HG03571 (cell line): ENCODE results near the gene AQP6.
A peak's percentile ranks its signal among the peaks of the same experiment; 100 is the strongest.

Experiments
- ATAC-seq: cut with Tn5 transposase; IDR thresholded peaks from one replicate; pipeline ENCODE4 v1.9.1; 2021; ENCODE audit not compliant: unreplicated experiment

AQP6 gene

GRCh38 chr12:49942921-49943624 lies 29.7 kb upstream of the AQP6 start:
- ATAC-seq: no peak

DNA sequence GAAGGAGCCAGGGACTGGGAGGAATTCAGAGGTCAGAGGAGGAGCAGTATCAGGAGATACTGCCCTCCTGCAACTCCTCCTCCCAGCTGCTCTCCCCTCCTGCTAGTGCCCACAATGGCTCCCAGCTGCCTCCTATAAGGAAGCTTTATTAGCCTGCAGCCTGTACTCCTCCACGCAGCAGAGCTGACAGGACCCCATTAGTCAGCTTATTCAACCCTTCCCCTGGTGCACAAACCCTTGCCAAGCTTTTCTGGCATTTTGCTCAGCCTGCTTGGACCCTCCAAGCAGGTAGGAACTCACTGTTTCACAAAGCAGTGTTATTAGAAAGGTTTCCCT lies 29.2 kb upstream of the AQP6 start:
- no peak for ATAC-seq

DNA sequence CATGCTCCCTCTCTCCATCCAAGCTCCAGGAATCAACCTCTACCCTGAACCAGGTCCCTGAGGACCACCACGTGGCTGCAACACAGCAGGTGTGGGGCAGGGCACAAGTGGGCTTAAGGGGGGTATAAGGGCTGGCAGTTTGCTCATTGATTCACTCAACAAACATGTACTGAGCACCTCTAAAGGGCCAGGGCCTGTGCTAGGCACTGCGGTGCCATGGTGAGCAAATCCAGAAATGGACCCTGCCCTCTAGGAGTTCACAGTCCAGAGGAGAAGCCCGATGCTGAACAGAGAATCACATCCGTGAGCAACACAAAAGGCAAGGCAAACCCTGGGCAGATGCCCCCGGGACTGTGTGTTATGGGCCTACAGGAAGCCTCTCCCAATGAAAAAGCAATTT lies 28.7 kb upstream of the AQP6 start:
- ATAC-seq: no peak

DNA sequence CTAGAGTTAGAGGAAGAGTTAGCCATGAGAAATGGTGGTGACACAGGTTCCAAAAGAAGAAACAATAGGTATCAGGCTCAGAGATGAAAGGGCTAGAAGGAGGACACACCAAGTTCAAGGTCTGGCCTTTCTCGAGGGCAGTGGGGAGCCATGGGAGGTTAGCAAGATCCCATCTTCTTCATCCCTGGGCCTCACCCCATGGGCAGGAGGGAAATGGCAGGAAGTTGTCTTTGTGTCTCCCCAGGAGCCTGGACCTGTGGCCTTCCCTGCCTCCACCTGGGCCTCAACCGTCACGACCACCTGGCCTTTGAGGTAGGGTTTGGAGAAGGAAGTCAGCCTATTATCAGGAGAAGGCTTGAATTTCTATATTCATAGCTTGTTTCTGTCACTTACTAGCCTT lies 28.0 kb upstream of the AQP6 start:
- no peak for ATAC-seq

DNA sequence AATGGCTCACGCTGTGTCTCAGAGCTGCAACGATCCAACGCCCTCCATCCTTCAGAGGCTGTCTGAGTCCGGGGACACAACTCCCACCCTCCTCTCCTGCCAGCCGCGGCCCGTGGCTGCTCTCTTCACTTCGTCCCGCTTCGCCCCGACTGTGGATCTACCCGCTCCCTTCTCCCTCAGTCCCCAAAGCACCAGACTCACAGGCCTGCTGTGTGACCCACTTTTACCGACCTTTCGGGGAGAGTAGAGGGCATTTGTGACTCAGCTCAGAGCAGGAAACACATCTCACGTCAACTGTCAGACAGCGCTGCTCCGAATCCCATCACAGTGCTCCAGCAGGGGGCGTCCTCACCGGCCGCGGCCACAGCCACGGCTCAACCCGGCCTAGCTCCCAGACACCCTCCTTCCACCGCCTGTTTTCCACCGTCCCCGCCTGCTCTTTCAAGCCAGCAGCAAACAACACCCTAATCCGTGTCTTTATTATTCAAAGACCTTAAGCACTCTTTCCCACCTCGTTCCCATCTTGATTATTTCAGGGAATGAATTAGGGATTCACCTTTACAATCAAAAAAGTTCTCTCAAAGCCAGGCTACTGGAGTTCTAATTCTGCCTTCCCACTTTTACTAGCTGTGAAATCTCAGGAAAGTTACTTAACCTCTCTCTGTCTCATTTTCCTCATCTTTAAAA lies 27.2 kb upstream of the AQP6 start:
- ATAC-seq: peak; percentile 59

DNA sequence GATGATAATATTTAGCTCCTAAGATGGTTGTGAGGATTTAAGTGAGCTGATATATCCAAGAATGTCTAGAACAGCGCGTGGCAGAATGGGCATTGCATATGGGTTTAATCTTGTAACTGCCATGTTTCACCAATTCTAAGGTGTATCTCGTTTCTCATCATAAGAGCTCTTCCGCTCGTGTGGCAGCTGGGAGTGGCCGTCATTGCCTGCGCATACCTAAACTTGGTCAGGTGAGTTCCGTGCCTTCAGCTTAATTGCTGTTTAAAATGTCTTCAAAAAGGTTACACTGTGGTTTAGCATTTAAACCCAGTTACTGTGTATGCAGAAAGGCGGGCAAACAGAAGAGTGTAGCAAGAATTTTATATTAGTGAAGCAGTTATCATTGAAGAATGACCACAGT lies 26.7 kb upstream of the AQP6 start:
- no peak for ATAC-seq

GRCh38 chr12:49946497-49946896 lies 26.2 kb upstream of the AQP6 start:
- no peak for ATAC-seq

- no peak for ATAC-seq
These were observed 25.0 kb upstream of the AQP6 start for GRCh38 chr12:49947593-49948226.

- no peak for ATAC-seq
These were observed 23.6 kb upstream of the AQP6 start for GRCh38 chr12:49948866-49949845.

GRCh38 chr12:49949866-49950265 lies 22.9 kb upstream of the AQP6 start:
- ATAC-seq: no peak

DNA sequence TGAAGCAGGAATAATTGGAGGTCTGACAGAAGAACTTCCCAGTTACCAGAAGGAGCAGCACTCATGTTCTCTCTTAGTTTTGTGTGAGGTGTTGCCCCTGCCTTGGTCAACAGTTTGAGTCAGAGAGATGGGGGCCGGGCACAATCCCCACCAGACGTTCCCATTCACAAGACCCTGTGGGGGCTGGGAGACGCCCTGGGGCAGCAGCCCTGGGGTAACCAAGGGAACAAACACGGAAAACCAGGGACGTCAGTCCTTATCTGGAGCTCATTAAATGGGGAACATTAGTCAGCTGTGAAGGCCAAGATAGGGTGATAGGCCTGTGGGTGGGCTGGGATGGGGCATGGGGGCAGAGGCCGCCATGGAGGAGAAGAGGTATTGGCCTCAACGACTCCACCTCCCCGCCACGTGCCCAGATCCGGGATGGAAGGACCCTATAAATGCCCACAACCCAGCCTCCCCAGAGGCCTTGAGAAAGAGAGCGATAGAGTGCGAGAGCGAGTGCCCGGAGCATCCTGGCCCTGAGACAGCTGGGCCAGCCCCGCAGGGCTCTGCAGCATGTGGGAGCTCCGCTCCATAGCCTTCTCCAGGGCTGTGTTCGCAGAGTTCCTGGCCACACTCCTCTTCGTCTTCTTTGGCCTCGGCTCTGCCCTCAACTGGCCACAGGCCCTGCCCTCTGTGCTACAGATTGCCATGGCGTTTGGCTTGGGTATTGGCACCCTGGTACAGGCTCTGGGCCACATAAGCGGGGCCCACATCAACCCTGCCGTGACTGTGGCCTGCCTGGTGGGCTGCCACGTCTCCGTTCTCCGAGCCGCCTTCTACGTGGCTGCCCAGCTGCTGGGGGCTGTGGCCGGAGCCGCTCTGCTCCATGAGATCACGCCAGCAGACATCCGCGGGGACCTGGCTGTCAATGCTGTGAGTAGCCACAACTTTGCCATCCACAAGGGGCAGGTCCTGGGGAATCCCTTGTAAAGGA lies 22.2 kb upstream of the AQP6 start, which contains the start of gene AQP2:
Gene AQP2 (plus strand): TSS at position 465 of the 979 bp plus-strand sequence. CDS start 94 bp downstream, at position 559.
- ATAC-seq: no peak

DNA sequence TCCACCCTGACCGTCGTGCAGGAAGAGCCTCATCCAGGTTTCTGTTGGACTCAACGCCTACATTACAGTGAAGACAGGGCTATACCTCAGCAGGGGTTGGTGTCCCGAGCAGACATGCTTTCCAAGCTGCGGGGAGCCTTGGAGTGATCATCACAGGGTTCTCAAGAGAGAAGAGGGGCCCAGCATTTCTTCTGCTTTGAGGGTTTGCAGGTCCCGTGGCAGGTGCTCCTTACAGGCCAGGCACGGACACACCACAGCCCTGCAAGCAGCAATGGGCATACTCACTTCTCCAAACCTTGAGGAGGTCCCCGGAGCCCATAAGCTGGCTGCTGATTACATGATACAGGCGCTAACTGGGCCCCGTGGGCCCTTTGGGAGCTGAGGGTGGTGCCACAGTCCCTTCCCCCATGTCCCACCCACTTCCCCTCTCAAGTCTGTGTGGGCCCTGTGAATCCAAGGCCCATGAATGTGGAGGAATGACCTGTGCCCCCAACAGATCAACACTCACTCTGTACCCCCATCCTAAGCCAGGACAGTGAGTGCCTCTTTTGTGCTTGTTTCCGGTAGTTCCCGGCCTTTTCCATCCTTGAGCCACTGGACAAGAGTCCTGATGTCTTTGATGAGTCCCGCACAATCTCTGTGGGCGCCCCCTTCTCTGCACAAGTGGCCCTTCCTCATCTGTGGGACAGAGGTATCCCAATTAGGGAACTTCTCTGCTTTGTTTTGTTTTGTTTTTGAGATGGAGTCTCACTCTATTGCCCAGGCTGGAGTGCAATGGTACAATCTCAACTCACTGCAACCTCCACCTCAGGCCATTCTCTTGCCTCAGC lies 21.1 kb upstream of the AQP6 start:
- no peak for ATAC-seq

DNA sequence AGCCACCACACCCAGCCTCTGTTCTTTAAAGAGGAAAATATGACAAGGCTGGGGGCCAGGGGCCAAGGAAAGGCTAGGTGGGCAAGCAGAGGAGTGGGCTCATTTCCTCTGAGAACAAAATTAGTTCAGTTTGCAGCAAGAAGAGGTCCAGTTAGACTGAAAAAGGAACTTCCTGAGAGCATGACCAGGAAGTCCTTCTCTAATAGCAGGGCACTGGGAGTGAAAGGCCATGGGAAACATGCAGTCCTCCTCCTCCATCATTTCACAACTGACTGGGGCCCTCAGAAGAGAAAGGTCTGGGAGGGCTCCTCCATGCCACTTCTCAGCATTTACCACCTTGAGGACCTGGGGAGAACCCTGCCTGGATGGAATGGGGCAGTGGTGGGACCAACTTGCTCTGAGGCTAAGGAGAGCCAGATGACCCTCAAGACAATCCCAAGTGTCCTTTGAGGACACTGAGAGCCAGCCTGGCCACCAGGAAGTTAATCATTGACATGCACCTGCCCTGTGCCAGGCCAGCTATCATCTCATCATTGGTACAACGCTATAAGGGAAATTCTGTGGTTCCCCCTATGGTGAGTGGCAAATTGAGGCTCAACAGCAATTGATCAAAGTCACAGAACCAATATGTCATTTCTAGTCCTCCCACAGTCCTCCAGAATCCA lies 20.2 kb upstream of the AQP6 start:
- no peak for ATAC-seq

DNA sequence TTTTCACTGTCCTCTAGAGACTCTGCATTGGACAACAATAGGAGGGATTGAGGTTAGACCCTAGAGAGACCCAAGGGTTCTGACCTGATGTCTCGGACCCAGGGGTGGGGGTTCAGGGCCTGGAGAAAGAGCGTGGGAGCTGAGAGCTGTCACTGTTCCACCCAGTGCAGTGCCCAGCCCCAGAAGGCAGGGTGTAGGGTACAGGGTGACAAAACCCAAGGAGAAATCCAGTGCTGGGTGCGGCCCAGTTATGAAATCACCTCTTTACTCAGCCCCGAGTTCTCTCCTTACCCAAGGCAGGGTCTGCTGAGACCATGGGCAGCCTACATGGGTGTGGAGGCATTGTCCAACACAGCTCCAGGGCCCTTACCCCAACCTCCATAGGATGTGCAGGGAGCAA lies 19.6 kb upstream of the AQP6 start:
- ATAC-seq: no peak

GRCh38 chr12:49953961-49954846 lies 18.5 kb upstream of the AQP6 start:
- no peak for ATAC-seq

GRCh38 chr12:49954863-49955830 lies 17.6 kb upstream of the AQP6 start:
- no peak for ATAC-seq
